Endometrial microvascular endothelial cells (primary cell): ENCODE data around the gene TFAP2C. TPM values are rescaled to one million over a fixed set of nuclear protein-coding genes. Genes with fewer than 3 reads are reported as not detected.
"Not testable (repeated sequence)": the region's sequence is repeated elsewhere in the genome, so short reads cannot be mapped to it uniquely, and the experiment has no call there.

ENCODE experiments used
- in situ Hi-C: cut with HindIII; loops from 2 replicates; pipeline ENCODE4 v1.10.0; 2017; ENCODE audit warnings: low sequenced_read_pairs, low pct_unique_long_range_greater_than_20kb; ENCODE audit errors: inconsistent ontology term
- total RNA-seq: library from RNA; depleted of rRNA; stranded (reverse); fragments of >200 nt; gene quantifications from one replicate; pipeline ENCODE4 v1.2.3, GENCODE V29; 2015; ENCODE audit errors: inconsistent ontology term

TFAP2C gene
- total RNA-seq, 1 donor from 2014 or later, result not detected

DNA sequence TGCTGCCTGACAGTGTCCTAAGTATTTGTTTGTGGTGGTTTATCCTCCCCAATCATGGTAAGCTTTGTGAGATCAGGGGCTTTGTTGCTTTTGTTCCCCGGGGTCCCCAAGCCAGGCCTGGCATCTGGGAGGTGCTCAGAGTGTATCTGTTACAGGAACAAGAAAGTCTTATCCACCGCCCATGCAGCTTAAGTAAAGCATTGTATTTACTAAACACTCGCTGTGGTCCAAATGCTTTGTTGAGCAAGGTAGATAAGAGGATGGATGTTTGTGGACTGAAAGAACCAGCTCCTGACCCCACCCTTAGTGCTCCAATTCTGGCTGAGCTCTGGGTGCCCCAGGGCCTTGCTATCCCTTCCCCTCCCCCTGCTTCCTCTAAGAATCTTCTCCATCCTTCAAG, 19.8 kb upstream of the TFAP2C start:
- in situ Hi-C loops, result no loop called here

DNA sequence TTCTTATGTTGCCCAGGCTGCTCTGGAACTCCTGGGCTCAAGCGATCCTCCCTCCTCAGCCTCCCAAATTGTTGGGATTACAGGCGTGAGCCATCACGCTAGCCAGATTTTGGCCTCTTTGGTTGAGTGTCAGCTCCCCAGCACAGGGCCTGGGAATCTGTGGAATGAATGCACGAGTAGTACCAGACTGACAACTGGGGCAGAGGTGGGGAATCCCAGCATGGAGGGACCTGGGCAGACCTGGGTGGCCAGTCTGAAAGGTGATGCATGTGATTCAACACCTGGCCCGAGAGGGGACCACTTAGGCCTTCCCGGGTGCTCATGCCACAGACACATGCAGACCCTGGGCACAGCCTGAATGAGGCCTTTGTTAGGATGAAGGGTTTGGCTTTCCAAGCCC, 19.0 kb upstream of the TFAP2C start:
- in situ Hi-C loops, result no loop called here

DNA sequence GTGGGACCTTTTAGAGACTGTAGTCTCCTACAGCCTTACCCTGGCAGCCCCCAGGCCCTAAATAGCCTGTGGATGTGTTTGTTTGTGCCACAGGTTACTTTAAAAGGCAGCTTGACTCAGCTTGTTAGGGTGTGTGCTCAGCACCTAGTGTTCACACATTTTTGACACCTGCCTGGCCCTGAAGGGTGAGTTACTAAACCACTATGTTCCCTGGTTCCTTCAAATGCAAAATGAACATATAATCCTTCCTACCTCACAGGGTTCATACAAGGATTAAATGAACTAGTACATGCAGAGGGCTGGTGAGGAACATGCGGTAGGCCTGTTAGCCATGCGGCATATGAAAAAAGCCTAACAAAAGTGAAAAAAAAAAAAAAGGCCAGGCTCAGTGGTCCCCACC, 14.9 kb upstream of the TFAP2C start:
- in situ Hi-C loops, result no loop called here

DNA sequence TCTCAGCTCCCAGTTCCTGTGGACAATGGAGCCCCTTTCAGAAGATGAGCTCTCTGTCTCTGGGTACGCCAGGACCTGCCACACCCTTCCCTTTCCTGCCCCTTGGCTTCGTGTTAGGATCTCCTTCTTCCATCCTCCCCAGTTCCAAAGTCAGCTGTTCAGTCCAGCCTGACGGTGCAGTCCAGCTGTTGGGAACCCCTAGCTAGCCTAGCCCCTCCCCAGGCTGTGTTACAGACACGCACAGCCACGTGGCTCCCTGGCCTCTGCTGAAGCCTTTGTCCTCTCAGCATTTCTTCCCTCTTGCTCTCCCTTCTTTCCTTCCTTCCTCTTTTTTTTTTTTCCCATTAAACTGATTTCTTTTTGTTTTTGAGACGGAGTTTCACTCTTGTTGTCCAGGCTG, 12.4 kb upstream of the TFAP2C start:
- in situ Hi-C loops, result no loop called here

DNA sequence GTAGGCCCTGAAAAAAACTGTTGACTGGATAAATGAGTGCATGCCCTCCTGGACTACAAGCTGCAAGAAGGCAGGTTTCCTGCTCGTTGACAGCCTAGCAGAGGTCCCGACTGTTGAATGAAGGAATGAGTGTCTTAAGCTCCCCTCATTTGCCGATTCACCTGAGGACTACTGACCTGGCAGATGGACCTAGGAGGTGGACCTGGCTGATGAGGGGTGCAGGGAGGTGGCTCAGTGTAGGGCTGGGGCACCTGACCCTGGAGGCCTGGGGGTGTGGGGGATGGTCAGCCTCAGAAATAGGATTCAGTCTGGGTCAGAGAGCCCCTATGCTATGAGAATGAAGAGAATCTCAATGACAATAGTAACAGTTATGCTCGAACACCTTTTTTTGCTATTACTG, 11.6 kb upstream of the TFAP2C start:
- in situ Hi-C loops, result no loop called here

DNA sequence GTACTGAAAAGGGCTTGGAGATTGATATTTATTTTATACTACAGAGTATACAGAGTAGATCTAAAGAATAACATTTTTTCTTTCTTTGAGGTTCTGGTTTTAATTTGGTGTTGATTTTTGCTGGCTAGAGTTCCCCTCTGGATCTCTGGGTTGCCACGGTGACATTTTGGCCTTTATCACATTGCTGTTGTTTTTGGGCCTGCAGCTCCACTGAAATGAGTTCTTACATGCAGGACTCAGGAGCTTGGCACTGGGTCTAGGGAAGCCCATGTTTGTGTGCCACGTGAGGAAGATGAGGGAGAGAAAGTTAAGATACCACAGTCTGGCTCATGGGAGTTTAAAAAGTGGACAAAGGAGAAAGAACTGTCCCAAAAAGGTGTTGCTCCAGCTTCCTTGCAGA, 7.4 kb upstream of the TFAP2C start:
- in situ Hi-C loops, result no loop called here

DNA sequence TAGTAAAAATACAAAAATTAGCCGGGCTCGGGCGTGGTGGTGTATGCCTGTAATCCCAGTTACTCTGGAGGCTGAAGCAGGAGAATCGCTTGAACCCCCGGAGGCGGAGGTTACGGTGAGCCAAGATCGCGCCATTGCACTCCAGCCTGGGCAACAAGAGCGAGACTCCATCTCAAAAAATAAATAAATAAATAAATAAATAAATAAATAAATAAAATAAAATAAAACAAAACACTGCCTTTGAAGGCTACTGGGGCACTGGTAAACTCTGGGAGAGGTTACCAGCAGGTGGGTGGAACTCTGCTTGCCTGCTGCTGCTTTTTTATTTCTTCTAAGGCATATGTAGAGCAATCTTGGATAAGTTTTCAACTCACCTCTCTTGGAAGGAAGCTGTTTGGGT, 5.2 kb upstream of the TFAP2C start:
- in situ Hi-C loops, result not testable (repeated sequence)

DNA sequence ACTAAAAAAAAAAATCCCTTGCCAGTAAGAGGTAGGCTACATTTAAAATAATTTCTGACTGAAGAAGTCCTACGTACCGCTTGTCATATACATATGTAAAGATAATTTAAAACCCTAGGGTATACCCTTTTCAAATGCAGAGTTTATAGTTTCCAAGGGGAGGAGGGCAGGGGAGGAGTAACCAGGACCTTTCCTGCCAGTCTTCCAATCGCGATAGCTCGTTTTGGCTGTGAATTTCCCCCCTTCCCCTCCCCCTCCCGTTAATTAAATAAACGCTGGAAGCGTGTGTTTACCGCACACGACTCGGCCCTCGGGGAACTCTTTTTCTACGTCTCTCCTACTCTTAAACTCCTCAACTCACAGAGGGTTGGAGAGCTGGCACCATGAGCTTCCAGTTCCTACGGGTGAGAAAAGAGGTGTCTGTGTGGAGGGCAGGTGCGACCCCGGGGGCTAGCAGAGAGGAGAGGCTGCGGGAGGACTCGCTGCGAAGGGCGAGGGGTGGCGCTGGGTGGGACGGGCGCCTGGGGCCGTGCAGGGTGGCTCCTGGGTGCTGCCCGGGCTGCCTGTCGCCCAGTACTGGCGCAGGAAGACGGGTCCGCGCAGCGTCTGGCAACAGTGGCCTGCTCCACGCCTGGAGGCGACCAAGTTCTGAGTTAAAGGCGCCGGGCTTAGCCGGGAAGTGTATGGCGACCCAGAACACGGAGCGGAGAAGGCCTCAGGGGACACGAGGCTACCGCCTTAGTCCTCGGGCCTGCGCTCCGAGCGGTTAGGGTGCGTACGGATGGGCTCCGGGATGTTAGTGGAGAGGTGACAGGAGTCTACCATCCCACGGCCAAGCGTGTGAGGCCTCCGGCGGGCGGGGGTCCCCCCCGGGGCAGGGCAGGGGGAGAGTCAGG, 4.1 kb upstream of the TFAP2C start:
- in situ Hi-C loops, result no loop called here

DNA sequence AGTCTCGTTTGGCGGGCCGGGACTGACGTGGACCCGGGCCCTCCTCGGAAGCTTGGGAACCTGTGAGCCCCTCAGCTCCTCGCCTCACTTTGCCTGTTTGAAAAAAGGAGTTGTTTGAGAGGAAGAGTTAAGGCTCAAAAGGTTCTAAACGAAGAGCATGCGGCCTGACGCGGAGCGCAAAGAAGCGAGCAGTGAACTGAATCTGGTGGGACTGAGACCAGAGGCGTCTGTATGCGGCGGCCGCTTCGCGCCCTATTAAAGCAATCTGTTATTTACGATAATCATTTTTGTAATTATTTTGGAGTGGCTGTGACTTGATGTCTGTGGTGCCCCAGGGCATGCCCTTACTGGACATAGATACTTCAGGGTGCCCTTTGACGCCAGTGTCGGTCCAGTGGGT, 3.3 kb upstream of the TFAP2C start:
- in situ Hi-C loops, result no loop called here

DNA sequence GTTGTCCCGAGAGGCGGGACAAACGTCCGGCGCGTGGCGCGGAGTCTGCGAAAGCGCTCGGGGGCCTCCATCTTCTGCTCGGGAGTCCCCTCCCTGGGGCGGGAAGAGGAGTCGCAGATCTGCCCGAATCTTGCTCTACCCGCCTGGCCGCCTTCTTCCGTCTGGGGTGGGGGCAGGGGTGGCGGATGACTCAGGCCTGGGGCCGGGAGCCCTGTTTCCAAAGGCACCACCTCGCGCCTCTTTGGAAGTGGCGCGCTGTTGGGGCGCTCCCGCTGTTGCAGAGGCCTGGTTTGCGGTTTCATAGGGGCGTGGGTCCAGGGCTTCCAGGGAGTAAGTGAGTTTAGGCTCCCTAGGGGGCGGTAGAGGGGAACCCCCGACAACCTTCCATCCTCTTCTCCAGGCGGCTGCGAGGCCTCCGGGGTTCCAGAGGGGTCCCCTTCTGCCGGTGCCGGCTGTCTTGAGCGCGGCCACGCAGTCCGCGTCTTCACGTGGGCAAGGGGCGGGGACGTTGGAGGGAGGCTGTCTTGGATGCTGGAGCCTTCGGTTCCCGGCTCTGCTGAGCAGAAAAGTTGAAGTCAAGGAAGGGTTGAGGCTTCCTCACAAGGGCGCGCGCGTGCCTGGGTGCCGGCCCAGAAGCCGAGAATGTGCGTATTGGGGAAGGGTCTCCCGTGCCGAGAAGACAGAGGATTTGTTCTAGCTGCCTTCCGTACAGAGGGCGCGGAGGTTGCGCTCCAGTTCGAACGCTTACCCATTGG, 2.6 kb upstream of the TFAP2C start:
- in situ Hi-C loops, result no loop called here

DNA sequence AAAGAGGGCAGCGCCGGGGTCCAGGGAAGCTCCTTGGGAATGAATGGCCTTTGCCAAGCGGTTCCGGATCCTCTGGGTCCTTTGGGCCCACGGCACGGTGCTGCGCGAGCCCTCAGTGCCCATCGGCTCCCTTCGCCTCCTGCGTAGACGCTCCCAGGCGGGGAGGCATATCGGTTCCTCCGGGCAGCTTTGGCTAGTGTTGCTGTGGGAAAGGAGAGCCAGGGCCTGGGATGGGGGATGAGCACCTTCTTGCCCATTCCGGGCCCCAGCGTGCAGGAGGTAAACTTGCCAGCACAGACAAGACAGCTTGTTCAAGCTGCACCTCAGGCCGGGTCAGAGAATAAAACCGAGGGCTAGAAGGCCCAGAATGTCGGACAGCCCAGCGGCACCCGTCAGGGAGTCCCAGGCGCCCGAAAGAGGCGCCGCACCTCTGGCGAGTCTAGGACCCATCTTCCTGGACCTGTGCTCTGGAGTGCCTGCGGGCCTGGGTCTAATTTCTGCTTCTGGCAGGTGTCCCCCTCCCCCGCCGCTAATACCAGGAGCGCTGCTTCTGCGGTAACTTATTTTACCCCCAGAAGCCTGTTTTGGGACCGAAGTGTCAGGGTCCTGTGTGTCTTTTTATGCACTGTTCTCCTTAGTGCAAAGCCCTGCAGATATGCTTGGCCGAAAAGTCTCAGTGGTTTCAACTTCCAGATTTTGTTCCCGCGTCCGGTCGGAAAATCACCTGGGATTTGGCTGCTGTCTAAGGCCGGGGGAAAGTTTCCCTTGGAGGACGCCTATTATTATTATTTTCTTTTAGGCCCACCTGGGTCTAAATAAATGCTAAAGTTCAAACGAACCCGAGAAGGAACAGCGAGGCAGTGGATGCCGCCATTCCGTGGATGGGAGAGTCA, 1.7 kb upstream of the TFAP2C start:
- in situ Hi-C loops, result no loop called here

DNA sequence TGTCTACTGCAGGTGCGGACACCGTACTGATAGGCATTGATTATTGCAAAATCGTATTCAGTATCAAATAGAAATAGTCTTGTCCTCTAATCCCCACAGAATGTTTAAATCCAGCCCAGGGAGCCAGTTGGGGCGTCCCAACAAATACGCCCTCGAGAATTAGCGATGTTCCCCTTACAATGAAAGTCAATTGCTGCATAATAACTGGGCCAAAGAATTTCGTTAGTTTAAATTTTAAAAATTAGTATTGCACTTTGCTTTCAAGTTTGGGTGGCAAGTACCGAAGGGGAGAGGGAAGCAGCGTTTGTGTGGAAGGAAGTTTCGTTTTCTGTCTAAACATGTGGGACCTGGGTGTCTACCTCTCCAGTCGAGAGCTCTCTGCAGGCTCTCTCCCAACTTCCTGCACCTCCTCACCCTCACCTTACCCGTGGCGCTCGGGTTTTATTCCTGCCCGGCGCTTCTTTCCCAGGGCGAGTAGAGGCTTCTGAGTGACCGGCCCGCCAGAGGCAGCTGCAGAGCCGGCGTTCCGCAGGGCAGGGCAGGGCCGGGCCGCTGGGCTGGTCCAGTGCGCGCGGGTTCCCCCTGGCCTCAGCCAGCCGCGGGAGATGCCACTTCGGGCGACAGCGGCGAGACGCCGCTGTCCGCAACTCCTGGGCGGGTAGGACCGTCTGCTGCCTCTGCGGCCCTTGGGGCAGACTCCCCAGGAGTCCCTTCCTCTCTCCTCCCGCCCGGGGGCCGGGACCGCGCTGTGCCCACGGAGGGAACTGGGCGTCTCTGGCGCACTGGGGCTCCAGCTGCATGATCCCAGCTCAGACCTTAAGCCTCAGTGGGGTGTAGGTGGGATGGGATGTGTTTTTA, 862 bp upstream of the TFAP2C start:
- in situ Hi-C loops, result no loop called here

DNA sequence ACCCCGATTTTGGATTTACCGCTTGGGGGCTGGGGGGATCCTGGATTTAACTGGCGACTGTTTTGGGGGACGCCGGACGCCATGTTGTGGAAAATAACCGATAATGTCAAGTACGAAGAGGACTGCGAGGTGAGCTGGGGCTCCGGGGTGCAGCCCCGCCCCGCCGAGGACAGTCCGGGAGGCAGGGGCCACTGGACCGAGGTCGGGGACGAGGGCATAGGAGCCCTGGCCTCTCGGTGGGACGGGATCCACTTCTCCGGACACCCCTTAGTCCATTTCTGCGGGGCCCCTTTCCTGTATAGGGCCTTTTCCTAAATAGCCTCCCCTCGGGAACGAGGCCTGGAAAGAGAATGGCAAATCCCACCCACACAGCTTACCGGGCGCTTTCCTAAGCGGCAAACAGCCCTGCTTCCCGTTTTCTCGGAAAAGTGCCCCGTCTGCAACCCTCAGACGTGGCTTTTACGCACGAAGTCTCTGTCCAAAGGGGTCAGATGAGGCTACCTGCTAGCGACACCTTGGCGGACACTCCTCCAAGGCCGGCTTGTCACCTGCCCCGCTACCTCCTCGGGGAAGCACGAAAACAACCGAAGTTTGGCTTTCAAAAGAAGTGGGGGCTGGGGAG, 469 bp downstream of the TFAP2C start:
- in situ Hi-C loops, result no loop called here

DNA sequence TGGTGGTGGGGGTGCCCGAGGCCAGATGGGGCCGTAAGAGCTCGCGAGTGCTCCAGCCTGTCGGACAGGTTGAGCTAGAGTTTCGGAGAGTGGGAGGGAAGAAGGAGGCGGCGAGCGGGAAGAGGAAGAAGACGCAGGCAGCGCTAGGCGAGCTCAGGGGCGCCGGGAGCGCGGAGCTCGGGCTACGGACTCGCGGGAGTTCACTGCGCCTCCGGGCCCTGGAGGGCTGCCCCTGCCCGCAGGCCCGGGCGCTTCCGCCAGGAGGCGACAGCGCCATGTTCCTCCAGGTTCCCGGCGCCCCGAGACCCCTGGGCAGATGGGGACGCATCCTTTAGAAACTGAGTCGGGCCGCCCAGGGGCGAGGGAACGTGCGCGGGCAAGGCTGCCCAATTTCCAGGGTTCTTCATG, 984 bp downstream of the TFAP2C start:
- in situ Hi-C loops, result no loop called here

DNA sequence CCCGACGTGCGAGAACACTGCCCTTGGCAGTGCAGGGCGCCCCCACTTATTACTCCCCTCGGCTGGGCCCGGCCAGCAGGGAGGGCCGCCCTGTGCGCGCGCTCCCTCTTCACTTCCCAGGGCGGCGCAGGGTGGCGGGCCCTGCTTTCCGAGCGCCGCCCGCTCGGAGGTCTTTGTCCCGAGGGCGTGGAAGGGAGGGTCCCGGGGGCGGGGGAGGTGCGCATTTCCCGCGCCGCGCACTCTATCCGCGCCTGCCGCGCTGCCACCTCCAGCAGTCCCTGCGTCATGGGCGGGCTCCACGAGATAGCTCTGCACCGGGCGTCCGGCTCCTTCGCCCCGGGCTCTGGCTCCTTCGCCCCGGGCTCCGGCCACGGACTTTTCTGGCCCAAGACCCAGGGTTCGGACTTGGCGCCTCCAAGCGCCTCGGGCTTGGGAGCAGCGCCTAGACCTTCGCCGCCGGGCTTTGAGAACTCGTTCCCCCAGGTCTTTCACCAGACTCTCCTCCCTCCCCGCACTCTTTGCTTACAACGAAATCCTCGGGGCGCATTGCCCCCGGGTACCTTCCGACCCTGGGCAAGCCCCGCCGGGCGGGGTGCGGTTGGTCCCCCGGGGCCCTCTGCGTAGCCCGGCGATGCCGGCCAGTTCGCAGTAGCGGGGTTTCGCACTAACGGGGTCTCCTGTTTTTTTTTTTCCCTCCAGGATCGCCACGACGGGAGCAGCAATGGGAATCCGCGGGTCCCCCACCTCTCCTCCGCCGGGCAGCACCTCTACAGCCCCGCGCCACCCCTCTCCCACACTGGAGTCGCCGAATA, 1.6 kb downstream of the TFAP2C start:
- in situ Hi-C loops, result no loop called here

DNA sequence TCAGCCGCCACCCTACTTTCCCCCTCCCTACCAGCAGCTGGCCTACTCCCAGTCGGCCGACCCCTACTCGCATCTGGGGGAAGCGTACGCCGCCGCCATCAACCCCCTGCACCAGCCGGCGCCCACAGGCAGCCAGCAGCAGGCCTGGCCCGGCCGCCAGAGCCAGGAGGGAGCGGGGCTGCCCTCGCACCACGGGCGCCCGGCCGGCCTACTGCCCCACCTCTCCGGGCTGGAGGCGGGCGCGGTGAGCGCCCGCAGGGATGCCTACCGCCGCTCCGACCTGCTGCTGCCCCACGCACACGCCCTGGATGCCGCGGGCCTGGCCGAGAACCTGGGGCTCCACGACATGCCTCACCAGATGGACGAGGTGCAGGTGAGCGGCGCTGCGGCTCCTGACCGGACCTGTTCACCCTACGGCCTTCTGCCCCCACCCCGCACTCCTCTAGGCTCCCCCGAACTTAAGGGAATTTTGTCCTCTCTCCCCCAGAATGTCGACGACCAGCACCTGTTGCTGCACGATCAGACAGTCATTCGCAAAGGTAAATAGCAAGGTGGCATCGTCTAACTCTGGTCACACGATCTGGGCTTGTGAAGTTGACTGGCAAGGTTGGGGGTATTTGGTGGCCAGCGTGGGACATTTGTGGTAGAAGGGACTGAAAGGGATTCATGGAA, 2.3 kb downstream of the TFAP2C start:
- in situ Hi-C loops, result no loop called here

DNA sequence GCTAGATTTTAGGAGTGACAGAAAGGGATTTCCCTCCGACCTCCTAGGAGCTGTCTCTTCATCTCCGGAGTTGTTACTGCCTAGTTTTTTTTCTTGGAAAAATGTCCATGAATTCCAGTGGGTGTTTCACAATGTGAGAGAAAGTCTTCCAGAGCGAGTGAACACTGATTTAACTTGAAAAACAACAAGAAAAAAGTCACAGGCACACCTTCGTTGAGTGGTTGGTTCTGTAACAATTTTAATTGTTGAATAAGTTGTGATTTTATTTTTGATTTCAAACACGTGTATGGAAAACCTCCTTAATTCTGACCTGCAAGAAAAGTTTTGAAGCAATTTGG, 2.9 kb downstream of the TFAP2C start:
- in situ Hi-C loops, result no loop called here
